ENCODE results near the gene CNTN6.

DNA sequence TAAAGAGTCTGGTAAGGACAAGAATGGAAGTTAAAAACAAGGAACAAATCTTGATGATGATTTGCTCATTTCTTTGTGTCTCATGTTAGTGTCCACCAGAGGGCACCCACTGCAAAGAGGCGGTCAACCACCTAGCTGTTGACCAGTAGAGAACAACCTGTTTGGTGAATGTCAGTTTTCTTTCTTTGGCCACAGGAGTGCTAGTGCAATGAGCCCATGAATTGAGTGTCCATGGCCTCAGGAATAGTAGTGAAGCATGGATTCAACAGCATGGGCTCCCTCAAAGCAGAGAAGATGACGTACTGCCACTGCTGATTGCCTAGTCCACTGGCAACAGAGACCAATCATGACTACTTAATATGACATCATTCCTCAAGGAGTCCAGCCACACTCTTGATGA lies 10.7 kb upstream of the CNTN6 start:
- TF ChIP-seq ZNF121 (CRISPR knock-in tag; IDR thresholded peaks at IDR 0.05) (no peak), MAX (CRISPR knock-in tag; IDR thresholded peaks at IDR 0.05) (no peak), FOXK1 (CRISPR knock-in tag; IDR thresholded peaks at IDR 0.05) (no peak), CREM (CRISPR knock-in tag; IDR thresholded peaks at IDR 0.05) (no peak), TCF7 (CRISPR knock-in tag; IDR thresholded peaks at IDR 0.05; ENCODE audit: low read depth) (no peak), FOXP4 (CRISPR knock-in tag; IDR thresholded peaks at IDR 0.05) (no peak), SP1 (CRISPR knock-in tag; conservative IDR thresholded peaks at IDR 0.05) (no peak), ZNF396 (CRISPR knock-in tag; IDR thresholded peaks at IDR 0.05; ENCODE audit: borderline replicate concordance) (no peak), NFYB (CRISPR knock-in tag; conservative IDR thresholded peaks at IDR 0.05; ENCODE audit: low read depth) (no peak)
- TF ChIP-seq, protein P1, sequence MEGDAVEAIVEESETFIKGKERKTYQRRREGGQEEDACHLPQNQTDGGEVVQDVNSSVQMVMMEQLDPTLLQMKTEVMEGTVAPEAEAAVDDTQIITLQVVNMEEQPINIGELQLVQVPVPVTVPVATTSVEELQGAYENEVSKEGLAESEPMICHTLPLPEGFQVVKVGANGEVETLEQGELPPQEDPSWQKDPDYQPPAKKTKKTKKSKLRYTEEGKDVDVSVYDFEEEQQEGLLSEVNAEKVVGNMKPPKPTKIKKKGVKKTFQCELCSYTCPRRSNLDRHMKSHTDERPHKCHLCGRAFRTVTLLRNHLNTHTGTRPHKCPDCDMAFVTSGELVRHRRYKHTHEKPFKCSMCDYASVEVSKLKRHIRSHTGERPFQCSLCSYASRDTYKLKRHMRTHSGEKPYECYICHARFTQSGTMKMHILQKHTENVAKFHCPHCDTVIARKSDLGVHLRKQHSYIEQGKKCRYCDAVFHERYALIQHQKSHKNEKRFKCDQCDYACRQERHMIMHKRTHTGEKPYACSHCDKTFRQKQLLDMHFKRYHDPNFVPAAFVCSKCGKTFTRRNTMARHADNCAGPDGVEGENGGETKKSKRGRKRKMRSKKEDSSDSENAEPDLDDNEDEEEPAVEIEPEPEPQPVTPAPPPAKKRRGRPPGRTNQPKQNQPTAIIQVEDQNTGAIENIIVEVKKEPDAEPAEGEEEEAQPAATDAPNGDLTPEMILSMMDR (IDR thresholded peaks at IDR 0.05), result no peak
- TF ChIP-seq, protein P2, sequence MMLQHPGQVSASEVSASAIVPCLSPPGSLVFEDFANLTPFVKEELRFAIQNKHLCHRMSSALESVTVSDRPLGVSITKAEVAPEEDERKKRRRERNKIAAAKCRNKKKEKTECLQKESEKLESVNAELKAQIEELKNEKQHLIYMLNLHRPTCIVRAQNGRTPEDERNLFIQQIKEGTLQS (CRISPR knock-in tag; conservative IDR thresholded peaks at IDR 0.05), result no peak
- TF ChIP-seq, protein P3, sequence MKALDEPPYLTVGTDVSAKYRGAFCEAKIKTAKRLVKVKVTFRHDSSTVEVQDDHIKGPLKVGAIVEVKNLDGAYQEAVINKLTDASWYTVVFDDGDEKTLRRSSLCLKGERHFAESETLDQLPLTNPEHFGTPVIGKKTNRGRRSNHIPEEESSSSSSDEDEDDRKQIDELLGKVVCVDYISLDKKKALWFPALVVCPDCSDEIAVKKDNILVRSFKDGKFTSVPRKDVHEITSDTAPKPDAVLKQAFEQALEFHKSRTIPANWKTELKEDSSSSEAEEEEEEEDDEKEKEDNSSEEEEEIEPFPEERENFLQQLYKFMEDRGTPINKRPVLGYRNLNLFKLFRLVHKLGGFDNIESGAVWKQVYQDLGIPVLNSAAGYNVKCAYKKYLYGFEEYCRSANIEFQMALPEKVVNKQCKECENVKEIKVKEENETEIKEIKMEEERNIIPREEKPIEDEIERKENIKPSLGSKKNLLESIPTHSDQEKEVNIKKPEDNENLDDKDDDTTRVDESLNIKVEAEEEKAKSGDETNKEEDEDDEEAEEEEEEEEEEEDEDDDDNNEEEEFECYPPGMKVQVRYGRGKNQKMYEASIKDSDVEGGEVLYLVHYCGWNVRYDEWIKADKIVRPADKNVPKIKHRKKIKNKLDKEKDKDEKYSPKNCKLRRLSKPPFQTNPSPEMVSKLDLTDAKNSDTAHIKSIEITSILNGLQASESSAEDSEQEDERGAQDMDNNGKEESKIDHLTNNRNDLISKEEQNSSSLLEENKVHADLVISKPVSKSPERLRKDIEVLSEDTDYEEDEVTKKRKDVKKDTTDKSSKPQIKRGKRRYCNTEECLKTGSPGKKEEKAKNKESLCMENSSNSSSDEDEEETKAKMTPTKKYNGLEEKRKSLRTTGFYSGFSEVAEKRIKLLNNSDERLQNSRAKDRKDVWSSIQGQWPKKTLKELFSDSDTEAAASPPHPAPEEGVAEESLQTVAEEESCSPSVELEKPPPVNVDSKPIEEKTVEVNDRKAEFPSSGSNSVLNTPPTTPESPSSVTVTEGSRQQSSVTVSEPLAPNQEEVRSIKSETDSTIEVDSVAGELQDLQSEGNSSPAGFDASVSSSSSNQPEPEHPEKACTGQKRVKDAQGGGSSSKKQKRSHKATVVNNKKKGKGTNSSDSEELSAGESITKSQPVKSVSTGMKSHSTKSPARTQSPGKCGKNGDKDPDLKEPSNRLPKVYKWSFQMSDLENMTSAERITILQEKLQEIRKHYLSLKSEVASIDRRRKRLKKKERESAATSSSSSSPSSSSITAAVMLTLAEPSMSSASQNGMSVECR (CRISPR knock-in tag; IDR thresholded peaks at IDR 0.05; ENCODE audit: borderline replicate concordance), result no peak
